ENCODE measurements around the gene ITGA5. TPM values are rescaled to one million over a fixed set of nuclear protein-coding genes. Genes with fewer than 3 reads are reported as not detected.

ITGA5 gene
- total and polyA plus RNA-seq, 2 of the 13 experiments (the other 11 are each of a cell fraction or from before 2014, with no cell fraction given), result 0.20 to 0.40 TPM

DNA sequence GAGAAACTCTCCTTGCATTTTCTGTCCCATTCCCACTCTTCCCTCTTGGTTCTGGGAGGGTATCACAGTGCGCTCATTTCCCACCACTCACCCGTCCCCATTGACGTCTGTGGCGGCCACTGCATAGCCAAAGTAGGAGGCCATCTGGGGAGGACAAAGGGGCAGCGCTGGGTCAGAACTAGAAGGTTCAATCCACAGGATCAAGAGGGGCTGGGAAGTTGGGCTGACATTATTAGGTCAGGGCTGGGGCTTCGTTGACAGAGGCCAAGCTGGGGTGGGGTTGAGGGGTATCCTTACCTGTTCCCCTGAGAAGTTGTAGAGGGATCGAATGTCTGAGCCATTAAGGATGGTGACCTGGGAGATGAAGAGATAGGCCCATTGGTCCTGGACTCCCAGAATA is 13.5 kb downstream of the ITGA5 start:
- ChIA-PET CTCF (ENCODE audit: low intra/inter-chr PET ratio, low total read pairs) (no interaction called here), POLR2A (no interaction called here)
- Histone ChIP-seq H3K79me2 (ENCODE audit: insufficient read depth, low read length) (no peaks in the 10 kb centered on the region), H3K36me3 (replicated peaks in 1 of 2; ENCODE audit: control insufficient read depth in 1 of 2, insufficient read depth in 2 of 2, low read length in 2 of 2) (no peaks in the 10 kb centered on the region), H3K4me1 (ENCODE audit: insufficient read depth, low read length) (no peaks in the 10 kb centered on the region), H2AFZ (ENCODE audit: low read length) (no peak overlapping the region), H4K20me1 (ENCODE audit: insufficient read depth, low read length) (no peaks in the 10 kb centered on the region), H3K4me2 (ENCODE audit: low read depth, low read length) (no peak overlapping the region), H3K27ac (ENCODE audit: extremely low read length, insufficient read depth, low read length) (no peak overlapping the region), H3K9me3 (ENCODE audit: low read length) (no peaks in the 10 kb centered on the region), H3K27me3 (ENCODE audit: control insufficient read depth in 1 of 2, insufficient read depth in 2 of 2, low read length in 2 of 2) (peaks cover 0 to 3% of the 10 kb centered on the region in 2 experiments; a peak in 2 of 5 replicates), H3K4me3 (replicated peaks in 1 of 3; ENCODE audit: insufficient read depth in 1 of 3, low read depth in 2 of 3, low read length in 3 of 3) (no peak overlapping the region), H3K9ac (ENCODE audit: insufficient read depth, low read depth, low read length) (no peak overlapping the region)
- no TSS peak for BruUV-seq (replicated peaks)
- ATAC-seq (no peak), FAIRE-seq (no peak), DNase-seq (ENCODE audit: low spot score) (no peak)
- intact Hi-C loops (cut with micrococcal nuclease; ENCODE audit: unreplicated experiment), result no loop called here
- 51% methylated on average over 7 of the region's 7 CpGs for WGBS (ENCODE audit: low lambda C conversion rate)
- TF ChIP-seq ZNF709 (CRISPR knock-in tag; IDR thresholded peaks at IDR 0.05) (no peak), ZNF234 (CRISPR knock-in tag; conservative IDR thresholded peaks at IDR 0.05) (no peak), MEIS1 (CRISPR knock-in tag; IDR thresholded peaks at IDR 0.05; ENCODE audit: borderline replicate concordance) (no peak), KDM3A (CRISPR knock-in tag; IDR thresholded peaks at IDR 0.05; ENCODE audit: low read depth) (no peak), TGIF2 (CRISPR knock-in tag; IDR thresholded peaks at IDR 0.05) (no peak), KAT2B (IDR thresholded peaks at IDR 0.05; ENCODE audit: borderline replicate concordance, low read depth, low read length) (no peak), SP140L (CRISPR knock-in tag; IDR thresholded peaks at IDR 0.05; ENCODE audit: borderline replicate concordance) (no peak), PLRG1 (conservative IDR thresholded peaks at IDR 0.05) (no peak), ZNF468 (CRISPR knock-in tag; IDR thresholded peaks at IDR 0.05) (no peak), HOXA5 (CRISPR knock-in tag; IDR thresholded peaks at IDR 0.05) (no peak), ZNF496 (CRISPR knock-in tag; IDR thresholded peaks at IDR 0.05; ENCODE audit: insufficient replicate concordance) (no peak), STAT5B (CRISPR knock-in tag; IDR thresholded peaks at IDR 0.05) (no peak), GMEB1 (CRISPR knock-in tag; IDR thresholded peaks at IDR 0.05; ENCODE audit: borderline replicate concordance) (no peak), FOXP1 (IDR thresholded peaks at IDR 0.05) (no peak), FOXP1 (CRISPR knock-in tag; IDR thresholded peaks at IDR 0.05) (no peak), ZNF180 (CRISPR knock-in tag; IDR thresholded peaks at IDR 0.05; ENCODE audit: borderline replicate concordance, low read depth) (no peak), ZC3H4 (CRISPR knock-in tag; IDR thresholded peaks at IDR 0.05; ENCODE audit: borderline replicate concordance) (no peak), NFIB (CRISPR knock-in tag; IDR thresholded peaks at IDR 0.05; ENCODE audit: borderline replicate concordance) (no peak), ZNF317 (CRISPR knock-in tag; IDR thresholded peaks at IDR 0.05) (no peak), RFX5 (IDR thresholded peaks at IDR 0.05; ENCODE audit: low read depth, low read length) (no peak)
- TF ChIP-seq, protein P1, sequence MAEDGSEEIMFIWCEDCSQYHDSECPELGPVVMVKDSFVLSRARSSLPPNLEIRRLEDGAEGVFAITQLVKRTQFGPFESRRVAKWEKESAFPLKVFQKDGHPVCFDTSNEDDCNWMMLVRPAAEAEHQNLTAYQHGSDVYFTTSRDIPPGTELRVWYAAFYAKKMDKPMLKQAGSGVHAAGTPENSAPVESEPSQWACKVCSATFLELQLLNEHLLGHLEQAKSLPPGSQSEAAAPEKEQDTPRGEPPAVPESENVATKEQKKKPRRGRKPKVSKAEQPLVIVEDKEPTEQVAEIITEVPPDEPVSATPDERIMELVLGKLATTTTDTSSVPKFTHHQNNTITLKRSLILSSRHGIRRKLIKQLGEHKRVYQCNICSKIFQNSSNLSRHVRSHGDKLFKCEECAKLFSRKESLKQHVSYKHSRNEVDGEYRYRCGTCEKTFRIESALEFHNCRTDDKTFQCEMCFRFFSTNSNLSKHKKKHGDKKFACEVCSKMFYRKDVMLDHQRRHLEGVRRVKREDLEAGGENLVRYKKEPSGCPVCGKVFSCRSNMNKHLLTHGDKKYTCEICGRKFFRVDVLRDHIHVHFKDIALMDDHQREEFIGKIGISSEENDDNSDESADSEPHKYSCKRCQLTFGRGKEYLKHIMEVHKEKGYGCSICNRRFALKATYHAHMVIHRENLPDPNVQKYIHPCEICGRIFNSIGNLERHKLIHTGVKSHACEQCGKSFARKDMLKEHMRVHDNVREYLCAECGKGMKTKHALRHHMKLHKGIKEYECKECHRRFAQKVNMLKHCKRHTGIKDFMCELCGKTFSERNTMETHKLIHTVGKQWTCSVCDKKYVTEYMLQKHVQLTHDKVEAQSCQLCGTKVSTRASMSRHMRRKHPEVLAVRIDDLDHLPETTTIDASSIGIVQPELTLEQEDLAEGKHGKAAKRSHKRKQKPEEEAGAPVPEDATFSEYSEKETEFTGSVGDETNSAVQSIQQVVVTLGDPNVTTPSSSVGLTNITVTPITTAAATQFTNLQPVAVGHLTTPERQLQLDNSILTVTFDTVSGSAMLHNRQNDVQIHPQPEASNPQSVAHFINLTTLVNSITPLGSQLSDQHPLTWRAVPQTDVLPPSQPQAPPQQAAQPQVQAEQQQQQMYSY (CRISPR knock-in tag; IDR thresholded peaks at IDR 0.05), result no peak
- in situ Hi-C loops (cut with HindIII; ENCODE audit: extremely low pct_ligation_motif_present, low pct_unique_long_range_greater_than_20kb), result no loop called here
